SK-N-SH (cell line): ENCODE measurements around the gene OR5AR1. TPM values are rescaled to one million over a fixed set of nuclear protein-coding genes. Genes with fewer than 3 reads are reported as not detected.

Source experiments
- CTCF ChIA-PET: fragments of 300-600, 350-600 bp; formaldehyde crosslinking; extraction: SDS; loops from one replicate; lab custom pipeline; 2021; lab: Yijun Ruan, JAX
- POLR2A ChIA-PET: fragments of 350-600 bp; sonication (Branson Sonifier 250); formaldehyde crosslinking; extraction: SDS; loops from one replicate; lab custom pipeline; 2020; ENCODE audit warnings: antibody characterized with exemption, inconsistent platforms; lab: Yijun Ruan, JAX
- DNase-seq: peaks from one replicate; pipeline ENCODE4 v3.0.0; 2012
- H2AFZ ChIP-seq: fragments of 200-600 bp; sonication (generic); 2 replicates; pipeline ENCODE4 v1.8.1; 2016; ENCODE audit warnings: antibody characterized with exemption, mild to moderate bottlenecking, low read depth
- H3F3A ChIP-seq: fragments of 200-600 bp; sonication (generic); replicated peaks from 2 replicates; pipeline ENCODE3; 2016; ENCODE audit warnings: antibody characterized with exemption, mild to moderate bottlenecking; ENCODE audit not compliant: insufficient read depth
- H3K27ac ChIP-seq, 2 experiments: fragments of 200-500 bp in 1 of 2; fragments of 200-600 bp in 1 of 2; sonication (Bioruptor generic) in 1 of 2; sonication (generic), shearing (Covaris generic) in 1 of 2; 2 replicates each; pipeline versions ENCODE4 v1.5.1 to v1.6.1; 2014 to 2016; ENCODE audit warnings: low read depth in 2 of 2, inconsistent platforms in 1 of 2, low read length in 1 of 2, mild to moderate bottlenecking in 1 of 2, mixed read lengths in 1 of 2
- H3K27me3 ChIP-seq: fragments of 200-600 bp; sonication (generic), shearing (Covaris generic); 2 replicates; pipeline ENCODE4 v1.6.1; 2016; ENCODE audit warnings: mixed run types; ENCODE audit not compliant: insufficient read depth
- H3K36me3 ChIP-seq, 2 experiments: fragments of 200-500 bp in 1 of 2; fragments of 200-600 bp in 1 of 2; sonication (Bioruptor generic) in 1 of 2; sonication (generic) in 1 of 2; replicated peaks in 1 of 2; 2 replicates each; pipeline versions ENCODE3 to v1.5.1; 2014 to 2016; ENCODE audit warnings: low read length in 1 of 2, mild to moderate bottlenecking in 1 of 2; ENCODE audit not compliant: insufficient read depth in 2 of 2, control insufficient read depth in 1 of 2
- H3K4me1 ChIP-seq, 2 experiments: fragments of 200-500 bp in 1 of 2; fragments of 200-600 bp in 1 of 2; sonication (Bioruptor generic) in 1 of 2; sonication (generic), shearing (Covaris generic) in 1 of 2; 2 replicates each; pipeline versions ENCODE4 v1.5.1 to v1.6.1; 2014 to 2016; ENCODE audit warnings: low read depth in 1 of 2, low read length in 1 of 2, mixed run types in 1 of 2; ENCODE audit not compliant: insufficient read depth in 2 of 2, control insufficient read depth in 1 of 2
- H3K4me2 ChIP-seq: fragments of 200-600 bp; sonication (generic), shearing (Covaris generic); 2 replicates; pipeline ENCODE4 v1.6.1; 2017; ENCODE audit warnings: mixed run types
- H3K4me3 ChIP-seq, 2 experiments: fragments of 200-500 bp in 1 of 2; fragments of 200-600 bp in 1 of 2; sonication (Bioruptor generic) in 1 of 2; sonication (generic), shearing (Covaris generic) in 1 of 2; 2 replicates each; pipeline versions ENCODE4 v1.5.1 to v1.8.1; 2014 to 2016; ENCODE audit warnings: low read depth in 2 of 2, inconsistent platforms in 1 of 2, low read length in 1 of 2, mild to moderate bottlenecking in 1 of 2, mixed read lengths in 1 of 2, moderate library complexity in 1 of 2
- H3K79me2 ChIP-seq: fragments of 200-600 bp; sonication (generic); 2 replicates; pipeline ENCODE4 v1.8.1; 2017; ENCODE audit warnings: mild to moderate bottlenecking; ENCODE audit not compliant: insufficient read depth
- H3K9ac ChIP-seq: fragments of 200-600 bp; sonication (generic); 2 replicates; pipeline ENCODE4 v1.6.1; 2017; ENCODE audit warnings: mixed run types
- H3K9me2 ChIP-seq: fragments of 200-600 bp; sonication (generic); 2 replicates; pipeline ENCODE4 v1.6.1; 2017; ENCODE audit warnings: mixed run types
- H3K9me3 ChIP-seq: fragments of 200-600 bp; sonication (generic); 2 replicates; pipeline ENCODE4 v1.6.1; 2017; ENCODE audit warnings: mixed run types, mild to moderate bottlenecking, moderate library complexity
- H4K20me1 ChIP-seq: fragments of 200-600 bp; sonication (generic); 2 replicates; pipeline ENCODE4 v1.6.1; 2017; ENCODE audit warnings: mild to moderate bottlenecking, mixed run types; ENCODE audit not compliant: insufficient read depth
- CHD2 ChIP-seq: fragments of 150-350 bp; IDR thresholded peaks from 2 replicates; pipeline ENCODE4 v1.6.1; 2018; ENCODE audit warnings: low read length; ENCODE audit not compliant: partially characterized antibody
- EP300 ChIP-seq, 2 experiments: IDR thresholded peaks; 2 replicates each; pipeline versions ENCODE4 v1.4.0 to v1.6.1; 2012; ENCODE audit warnings: borderline replicate concordance in 1 of 2, low read depth in 1 of 2, low read length in 1 of 2
- FOSL2 ChIP-seq: IDR thresholded peaks from 2 replicates; pipeline ENCODE4 v1.4.0; 2012; ENCODE audit warnings: low read depth, mild to moderate bottlenecking, moderate library complexity, borderline replicate concordance
- FOXJ3 ChIP-seq: sonication (generic); formaldehyde crosslinking; IDR thresholded peaks from 2 replicates; pipeline ENCODE4 v1.5.1; 2020; ENCODE audit warnings: mild to moderate bottlenecking, missing genetic modification reagents
- GABPA ChIP-seq: IDR thresholded peaks from 2 replicates; pipeline ENCODE4 v1.4.0; 2012; ENCODE audit warnings: low read depth, mild to moderate bottlenecking
- GATA2 ChIP-seq: sonication (generic); formaldehyde crosslinking; IDR thresholded peaks from 2 replicates; pipeline ENCODE4 v1.5.0; 2020; ENCODE audit warnings: mild to moderate bottlenecking, missing genetic modification reagents
- MEF2A ChIP-seq: IDR thresholded peaks from 2 replicates; pipeline ENCODE4 v1.4.0; 2012; ENCODE audit warnings: low read depth, borderline replicate concordance
- NFIC ChIP-seq: IDR thresholded peaks from 2 replicates; pipeline ENCODE4 v1.4.0; 2012; ENCODE audit warnings: borderline replicate concordance
- NRF1 ChIP-seq: IDR thresholded peaks from 2 replicates; pipeline ENCODE4 v1.6.1; 2012; ENCODE audit warnings: low read depth, mild to moderate bottlenecking, low read length
- POLR2AphosphoS5 ChIP-seq: IDR thresholded peaks from 2 replicates; pipeline ENCODE4 v1.6.1; 2012; ENCODE audit warnings: low read depth, low read length
- RFX5 ChIP-seq: IDR thresholded peaks from 2 replicates; pipeline ENCODE4 v1.6.1; 2012; ENCODE audit warnings: mild to moderate bottlenecking, improper control_type of control experiment, low read length
- RXRA ChIP-seq: IDR thresholded peaks from 2 replicates; pipeline ENCODE4 v1.4.0; 2012; ENCODE audit warnings: low read depth, mild to moderate bottlenecking, borderline replicate concordance
- SIN3A ChIP-seq: IDR thresholded peaks from 2 replicates; pipeline ENCODE4 v1.6.1; 2012; ENCODE audit warnings: low read depth, mild to moderate bottlenecking, low read length, moderate library complexity, borderline replicate concordance
- SMC3 ChIP-seq: IDR thresholded peaks from 2 replicates; pipeline ENCODE4 v1.6.1; 2012; ENCODE audit warnings: low read depth, low read length, improper control_type of control experiment
- TAF1 ChIP-seq: IDR thresholded peaks from 2 replicates; pipeline ENCODE4 v1.6.1; 2012; ENCODE audit warnings: low read depth, mild to moderate bottlenecking, low read length, moderate library complexity, borderline replicate concordance
- TCF12 ChIP-seq: IDR thresholded peaks from 2 replicates; pipeline ENCODE4 v1.4.0; 2012
- TEAD4 ChIP-seq: IDR thresholded peaks from 2 replicates; pipeline ENCODE4 v1.4.0; 2012; ENCODE audit warnings: mild to moderate bottlenecking, borderline replicate concordance; ENCODE audit not compliant: insufficient read depth
- USF1 ChIP-seq: IDR thresholded peaks from 2 replicates; pipeline ENCODE4 v1.4.0; 2012; ENCODE audit warnings: low read depth, borderline replicate concordance
- WGBS: methylation state at CpG from one replicate; pipeline ENCODE4 v1.1.6; 2017; ENCODE audit warnings: low lambda C conversion rate; 5-methylcytosine and 5-hydroxymethylcytosine counted together
- polyA plus RNA-seq, 3 experiments: library from polyadenylated mRNA; depleted of rRNA; stranded (reverse); fragments of >200 nt; gene quantifications; 2 replicates each; pipeline ENCODE4 v1.2.3, GENCODE V29; 2012
- TF ChIP-seq, protein P1 (sequence below): fragments of 150-350 bp; IDR thresholded peaks from 2 replicates; pipeline ENCODE4 v1.6.1; 2017; ENCODE audit warnings: antibody characterized with exemption, low read length, low read depth, borderline replicate concordance
- TF ChIP-seq, protein P2 (sequence below): IDR thresholded peaks from 2 replicates; pipeline ENCODE4 v1.4.0; 2012; ENCODE audit warnings: low read depth

Gene OR5AR1
- polyA plus RNA-seq, 1 of the 3 experiments (the other 2 are of a cell fraction): not detected

- Histone ChIP-seq H3K4me1 (no peaks in the 10 kb centered on the region), H3F3A (no peaks in the 10 kb centered on the region), H2AFZ (no peak overlapping the region), H3K9me3 (no peaks in the 10 kb centered on the region), H3K9ac (no peak overlapping the region), H3K27me3 (no peaks in the 10 kb centered on the region), H4K20me1 (no peaks in the 10 kb centered on the region), H3K27ac (no peak overlapping the region), H3K4me2 (no peak overlapping the region), H3K36me3 (no peaks in the 10 kb centered on the region), H3K79me2 (no peaks in the 10 kb centered on the region), H3K4me3 (no peak overlapping the region)
- ChIA-PET POLR2A (no interaction called here), CTCF (no interaction called here)
- DNase-seq: no peak
- WGBS: 3% methylated on average over 2 of the region's 2 CpGs
- TF ChIP-seq GABPA (no peak), SIN3A (no peak), EP300 (IDR thresholded peaks at IDR 0.05; ENCODE audit: borderline replicate concordance in 1 of 2, low read depth in 1 of 2, low read length in 1 of 2) (no peak), CHD2 (no peak), SMC3 (no peak), RXRA (no peak), TEAD4 (no peak), USF1 (no peak), POLR2AphosphoS5 (no peak), FOXJ3 (CRISPR knock-in tag) (no peak), TCF12 (no peak), TAF1 (no peak), NRF1 (no peak)
- TF ChIP-seq, all 33 proteins: peak for 0
- H3K9me2 ChIP-seq: no peaks in the 10 kb centered on the region
Observed at GRCh38 chr11:56693428-56693827, 29.9 kb downstream of the OR5AR1 start.

DNA sequence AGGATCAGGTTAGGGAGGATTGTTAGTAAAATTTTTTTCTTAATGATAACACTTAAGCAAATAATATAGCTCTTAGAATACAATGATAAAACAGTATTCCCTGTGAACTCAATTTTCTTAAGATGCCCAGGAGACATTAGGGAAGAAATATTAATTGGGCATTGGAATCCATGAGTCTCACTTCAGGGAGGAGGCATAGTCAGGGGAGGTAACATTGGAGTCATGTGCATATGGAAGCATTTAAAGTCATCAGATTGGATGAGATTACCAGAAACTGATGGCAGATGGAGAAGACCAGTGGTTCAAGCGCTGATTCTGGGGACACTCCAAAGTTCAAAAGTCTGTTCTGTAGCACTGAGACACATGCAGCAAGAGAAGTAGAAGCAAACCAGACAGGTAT, 35.3 kb downstream of the OR5AR1 start, which contains the start of gene OR9G1:
OR9G1 (plus strand) TSS at position 301 of the 400 bp plus-strand sequence. CDS start 1,293 bp downstream, outside the sequence.
- no peaks in the 10 kb centered on the region for H3K36me3 ChIP-seq
- no peaks in the 10 kb centered on the region for H3K9me2 ChIP-seq
- H3F3A ChIP-seq: no peaks in the 10 kb centered on the region
- no peak within 1 kb of the TSS for H2AFZ ChIP-seq
- no peak within 1 kb of the TSS for H3K4me3 ChIP-seq
- H3K9me3 ChIP-seq: no peaks in the 10 kb centered on the region
- no peak within 1 kb of the TSS for H3K4me2 ChIP-seq
- no peaks in the 10 kb centered on the region for H3K79me2 ChIP-seq
- no peaks in the 10 kb centered on the region for H3K27me3 ChIP-seq
- ChIA-PET CTCF (no interaction called here), POLR2A (no interaction called here)
- no peak within 1 kb of the TSS for H3K27ac ChIP-seq
- WGBS: 8% methylated on average over 1 of the region's 1 CpG
- TF ChIP-seq GABPA: no peak
- TF ChIP-seq RXRA: no peak
- no peak for TF ChIP-seq FOSL2
- no peak for TF ChIP-seq TAF1
- TF ChIP-seq, protein P1, sequence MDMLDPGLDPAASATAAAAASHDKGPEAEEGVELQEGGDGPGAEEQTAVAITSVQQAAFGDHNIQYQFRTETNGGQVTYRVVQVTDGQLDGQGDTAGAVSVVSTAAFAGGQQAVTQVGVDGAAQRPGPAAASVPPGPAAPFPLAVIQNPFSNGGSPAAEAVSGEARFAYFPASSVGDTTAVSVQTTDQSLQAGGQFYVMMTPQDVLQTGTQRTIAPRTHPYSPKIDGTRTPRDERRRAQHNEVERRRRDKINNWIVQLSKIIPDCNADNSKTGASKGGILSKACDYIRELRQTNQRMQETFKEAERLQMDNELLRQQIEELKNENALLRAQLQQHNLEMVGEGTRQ: no peak
- no peak for TF ChIP-seq GATA2
- TF ChIP-seq, protein P2, sequence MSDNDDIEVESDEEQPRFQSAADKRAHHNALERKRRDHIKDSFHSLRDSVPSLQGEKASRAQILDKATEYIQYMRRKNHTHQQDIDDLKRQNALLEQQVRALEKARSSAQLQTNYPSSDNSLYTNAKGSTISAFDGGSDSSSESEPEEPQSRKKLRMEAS: no peak
- no peak for TF ChIP-seq POLR2AphosphoS5
- TF ChIP-seq USF1: no peak
- no peak for TF ChIP-seq FOXJ3 (CRISPR knock-in tag)
- no peak for TF ChIP-seq NFIC
- TF ChIP-seq SIN3A: no peak
- TF ChIP-seq CHD2: no peak
- TF ChIP-seq MEF2A: no peak
- TF ChIP-seq RFX5: no peak
- no peak for TF ChIP-seq NRF1
- H3K4me1 ChIP-seq: no peaks in the 10 kb centered on the region
- no peak within 1 kb of the TSS for H3K9ac ChIP-seq
- no peak for DNase-seq
- no peaks in the 10 kb centered on the region for H4K20me1 ChIP-seq
